H9 (cell line): ENCODE results near the gene MYO18B. TPM values are rescaled to one million over a fixed set of nuclear protein-coding genes. Genes with fewer than 3 reads are reported as not detected.

Source experiments
- DNase-seq: peaks from one replicate; pipeline ENCODE4 v3.0.0-alpha.2; 2017
- H2AFZ ChIP-seq: one replicate; pipeline ENCODE4 v1.6.1; 2013; ENCODE audit warnings: mild to moderate bottlenecking, low read length, control low read depth, moderate library complexity
- H2AK5ac ChIP-seq: 2 replicates; pipeline ENCODE4 v1.6.1; 2013; ENCODE audit warnings: low read length, control low read depth, mixed read lengths; ENCODE audit not compliant: insufficient read length
- H2BK120ac ChIP-seq: one replicate; pipeline ENCODE4 v1.6.1; 2013; ENCODE audit warnings: low read depth, mild to moderate bottlenecking, low read length, control low read depth, inconsistent platforms; ENCODE audit not compliant: poor library complexity, severe bottlenecking
- H2BK12ac ChIP-seq: 2 replicates; pipeline ENCODE4 v1.6.1; 2013; ENCODE audit warnings: low read length, control low read depth, mixed read lengths, low read depth; ENCODE audit not compliant: insufficient read length
- H2BK15ac ChIP-seq: 2 replicates; pipeline ENCODE4 v1.6.1; 2013; ENCODE audit warnings: low read depth, low read length, control low read depth
- H2BK20ac ChIP-seq: one replicate; pipeline ENCODE4 v1.6.1; 2013; ENCODE audit warnings: low read depth, mild to moderate bottlenecking, low read length, control low read depth, inconsistent platforms; ENCODE audit not compliant: poor library complexity, severe bottlenecking
- H2BK5ac ChIP-seq: 2 replicates; pipeline ENCODE4 v1.6.1; 2013; ENCODE audit warnings: low read length, control low read depth, mixed read lengths; ENCODE audit not compliant: insufficient read length
- H3K14ac ChIP-seq: 2 replicates; pipeline ENCODE4 v1.6.1; 2013; ENCODE audit warnings: low read length, control low read depth; ENCODE audit not compliant: insufficient read depth
- H3K18ac ChIP-seq: 2 replicates; pipeline ENCODE4 v1.6.1; 2013; ENCODE audit warnings: low read depth, mild to moderate bottlenecking, mixed read lengths, low read length, control low read depth; ENCODE audit not compliant: insufficient read length
- H3K23ac ChIP-seq: 2 replicates; pipeline ENCODE4 v1.6.1; 2013; ENCODE audit warnings: low read length, control low read depth, mixed read lengths, low read depth; ENCODE audit not compliant: insufficient read length
- H3K23me2 ChIP-seq: 2 replicates; pipeline ENCODE4 v1.6.1; 2013; ENCODE audit warnings: low read depth, mild to moderate bottlenecking, mixed read lengths, low read length, control low read depth; ENCODE audit not compliant: insufficient read length, poor library complexity, severe bottlenecking
- H3K27ac ChIP-seq: 2 replicates; pipeline ENCODE4 v1.5.1; 2013; ENCODE audit warnings: low read length, control low read depth, mixed read lengths, low read depth; ENCODE audit not compliant: insufficient read length
- H3K27me3 ChIP-seq: 2 replicates; pipeline ENCODE4 v1.6.1; 2013; ENCODE audit warnings: low read length, control low read depth, inconsistent platforms; ENCODE audit not compliant: insufficient read depth
- H3K4ac ChIP-seq: 2 replicates; pipeline ENCODE4 v1.6.1; 2013; ENCODE audit warnings: low read depth, mild to moderate bottlenecking, control low read depth, inconsistent platforms, low read length, moderate library complexity
- H3K4me1 ChIP-seq: 2 replicates; pipeline ENCODE4 v1.6.1; 2013; ENCODE audit warnings: low read length, control low read depth, inconsistent platforms; ENCODE audit not compliant: insufficient read depth
- H3K4me2 ChIP-seq: 2 replicates; pipeline ENCODE4 v1.6.1; 2013; ENCODE audit warnings: low read length, control low read depth, mixed read lengths; ENCODE audit not compliant: insufficient read length, insufficient read depth
- H3K56ac ChIP-seq: 2 replicates; pipeline ENCODE4 v1.6.1; 2013; ENCODE audit warnings: low read depth, mild to moderate bottlenecking, mixed read lengths, low read length, control low read depth; ENCODE audit not compliant: insufficient read length
- H3K79me1 ChIP-seq: 2 replicates; pipeline ENCODE4 v1.6.1; 2013; ENCODE audit warnings: low read depth, mild to moderate bottlenecking, moderate library complexity, low read length, control low read depth, inconsistent platforms; ENCODE audit not compliant: insufficient read depth, poor library complexity, severe bottlenecking
- H3K79me2 ChIP-seq: 2 replicates; pipeline ENCODE4 v1.6.1; 2013; ENCODE audit warnings: low read length, control low read depth, inconsistent platforms; ENCODE audit not compliant: insufficient read depth
- H3K9ac ChIP-seq: 2 replicates; pipeline ENCODE4 v1.6.1; 2013; ENCODE audit warnings: low read length, control low read depth, mixed read lengths; ENCODE audit not compliant: insufficient read length; ENCODE audit errors: extremely low read depth
- H3K9me3 ChIP-seq: one replicate; pipeline ENCODE4 v1.6.1; 2013; ENCODE audit warnings: low read depth, low read length, inconsistent platforms; ENCODE audit not compliant: control insufficient read depth
- H3T11ph ChIP-seq: one replicate; pipeline ENCODE4 v1.6.1; 2013; ENCODE audit warnings: mild to moderate bottlenecking, low read length, control low read depth, inconsistent platforms
- H4K20me1 ChIP-seq: one replicate; pipeline ENCODE4 v1.6.1; 2013; ENCODE audit not compliant: control insufficient read depth, insufficient read length, insufficient read depth
- H4K5ac ChIP-seq: 2 replicates; pipeline ENCODE4 v1.6.1; 2013; ENCODE audit warnings: low read depth, mild to moderate bottlenecking, mixed read lengths, low read length, control low read depth; ENCODE audit not compliant: insufficient read length
- H4K8ac ChIP-seq: replicated peaks from 2 replicates; pipeline ENCODE4 v1.6.1; 2013; ENCODE audit warnings: low read length, control low read depth, mixed read lengths, low read depth; ENCODE audit not compliant: insufficient read length
- H4K91ac ChIP-seq: 2 replicates; pipeline ENCODE4 v1.6.1; 2013; ENCODE audit warnings: low read depth, mild to moderate bottlenecking, moderate library complexity, mixed read lengths, low read length, control low read depth; ENCODE audit not compliant: insufficient read length
- H3K27ac Mint-ChIP-seq, 3 experiments: 2 replicates in 2 of 3; 3 replicates in 1 of 3; pipeline ENCODE4 v1.8.0; 2020 to 2021; ENCODE audit warnings: mixed read lengths in 3 of 3, mild to moderate bottlenecking in 1 of 3, moderate library complexity in 1 of 3
- H3K27me3 Mint-ChIP-seq: 2 replicates; pipeline ENCODE4 v1.8.0; 2021; ENCODE audit warnings: low read depth, mild to moderate bottlenecking, moderate library complexity, mixed read lengths
- H3K36me3 Mint-ChIP-seq, 3 experiments: 2 replicates in 2 of 3; 3 replicates in 1 of 3; pipeline ENCODE4 v1.8.0; 2020 to 2021; ENCODE audit warnings: low read depth in 3 of 3, mixed read lengths in 3 of 3; ENCODE audit not compliant: insufficient read depth in 1 of 3
- H3K4me1 Mint-ChIP-seq, 2 experiments: 2 replicates each; pipeline ENCODE4 v1.8.0; 2020; ENCODE audit warnings: mixed read lengths in 2 of 2
- H3K4me3 Mint-ChIP-seq, 2 experiments: 2 replicates in 1 of 2; 3 replicates in 1 of 2; pipeline ENCODE4 v1.8.0; 2020 to 2021; ENCODE audit warnings: mild to moderate bottlenecking in 2 of 2, mixed read lengths in 2 of 2, moderate library complexity in 1 of 2
- H3K9me3 Mint-ChIP-seq, 2 experiments: 2 replicates in 1 of 2; 3 replicates in 1 of 2; pipeline ENCODE4 v1.8.0; 2020; ENCODE audit warnings: mild to moderate bottlenecking in 2 of 2, mixed read lengths in 2 of 2, moderate library complexity in 1 of 2
- CTCF ChIP-seq: fragments of 200-600 bp; sonication (generic); conservative IDR thresholded peaks from 3 replicates; pipeline ENCODE4 v1.8.0; 2021; ENCODE audit warnings: antibody characterized with exemption, mild to moderate bottlenecking
- WGBS: extraction: QIAGEN DNeasy Blood & Tissue Kit; methylation state at CpG from one replicate; pipeline ENCODE4 v1.1.7; 2013; ENCODE audit warnings: missing lambda C conversion rate, low lambda C conversion rate, mixed read lengths; ENCODE audit not compliant: insufficient read length; ENCODE audit errors: extremely low coverage; 5-methylcytosine and 5-hydroxymethylcytosine counted together
- total RNA-seq: library from RNA; stranded (reverse); gene quantifications from 2 replicates; pipeline ENCODE4 v1.2.1, GENCODE V29; 2021

The MYO18B gene
- total RNA-seq, 1 experiment from 2014 or later, result 0.46 TPM

GRCh38 chr22:25964961-25965730 is 223.2 kb downstream of the MYO18B start:
- H3K27me3 ChIP-seq, result no peaks in the 10 kb centered on the region
- no peak overlapping the region for H2BK12ac ChIP-seq
- H3T11ph ChIP-seq, result no peak overlapping the region
- no peak overlapping the region for H3K4me3 Mint-ChIP-seq
- H3K4me1 Mint-ChIP-seq, result peaks cover 11 to 15% of the 10 kb centered on the region in 2 experiments
- no peak overlapping the region for H2BK5ac ChIP-seq
- DNase-seq, result no peak
- H4K8ac ChIP-seq, result no peak overlapping the region
- no peaks in the 10 kb centered on the region for H3K23me2 ChIP-seq
- H4K20me1 ChIP-seq, result no peaks in the 10 kb centered on the region
- no peak overlapping the region for H3K18ac ChIP-seq
- no peak overlapping the region for H2BK120ac ChIP-seq
- no peak overlapping the region for H4K5ac ChIP-seq
- no peak overlapping the region for H3K27ac ChIP-seq
- no peaks in the 10 kb centered on the region for H3K79me1 ChIP-seq
- no peaks in the 10 kb centered on the region; the same call in 1 of the 2 replicates for H3K27me3 Mint-ChIP-seq
- peaks cover 0 to 5% (median 0%) of the 10 kb centered on the region in 3 experiments; a peak in 1 of 7 replicates for H3K36me3 Mint-ChIP-seq
- no peak overlapping the region for H3K56ac ChIP-seq
- H3K14ac ChIP-seq, result no peak overlapping the region
- H2AK5ac ChIP-seq, result no peak overlapping the region
- WGBS, result no CpG with 5 or more reads among the region's 10 CpGs
- no peak overlapping the region for H3K4ac ChIP-seq
- no peaks in the 10 kb centered on the region for H3K9me3 ChIP-seq
- no peaks in the 10 kb centered on the region; the same call in 1 of the 2 replicates for H3K4me1 ChIP-seq
- H3K9ac ChIP-seq, result no peak overlapping the region
- no peaks in the 10 kb centered on the region for H3K79me2 ChIP-seq
- H2AFZ ChIP-seq, result no peak overlapping the region
- peaks cover 0 to 4% of the 10 kb centered on the region in 2 experiments; a peak in 1 of 5 replicates for H3K9me3 Mint-ChIP-seq
- TF ChIP-seq CTCF, result no peak
- H2BK20ac ChIP-seq, result no peak overlapping the region
- H3K4me2 ChIP-seq, result no peak overlapping the region
- no peak overlapping the region for H3K23ac ChIP-seq
- no peak overlapping the region for H3K27ac Mint-ChIP-seq
- H2BK15ac ChIP-seq, result no peak overlapping the region
- H4K91ac ChIP-seq, result no peak overlapping the region
